ENCODE measurements around the gene PAGE4. TPM values are rescaled to one million over a fixed set of nuclear protein-coding genes. Genes with fewer than 3 reads are reported as not detected.

The PAGE4 gene
- total RNA-seq, 2 donors from 2014 or later, result not detected

DNA sequence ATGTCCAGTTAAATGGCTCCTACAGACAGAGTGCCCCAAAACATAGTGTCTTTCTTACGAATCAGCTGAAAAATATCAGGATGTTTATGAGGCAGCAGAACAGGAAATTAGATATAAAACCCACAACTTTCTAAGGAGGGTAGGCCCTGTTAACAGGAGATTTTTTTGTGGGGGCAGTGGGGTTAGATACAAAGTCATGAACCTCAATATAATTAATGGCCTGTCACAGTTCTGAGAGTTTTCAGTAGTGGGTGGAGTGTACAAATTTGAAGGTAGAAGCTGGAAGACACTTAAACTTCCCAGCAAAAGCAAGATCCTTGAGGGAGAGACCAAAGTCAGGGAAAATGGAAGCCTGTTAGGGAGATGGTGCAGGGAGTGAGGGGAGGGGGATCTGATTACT lies 17.4 kb downstream of the PAGE4 start:
- Mint-ChIP-seq H3K36me3 (ENCODE audit: low read depth) (no peaks in the 10 kb centered on the region), H3K27me3 (no peaks in the 10 kb centered on the region), H3K4me1 (no peaks in the 10 kb centered on the region)

DNA sequence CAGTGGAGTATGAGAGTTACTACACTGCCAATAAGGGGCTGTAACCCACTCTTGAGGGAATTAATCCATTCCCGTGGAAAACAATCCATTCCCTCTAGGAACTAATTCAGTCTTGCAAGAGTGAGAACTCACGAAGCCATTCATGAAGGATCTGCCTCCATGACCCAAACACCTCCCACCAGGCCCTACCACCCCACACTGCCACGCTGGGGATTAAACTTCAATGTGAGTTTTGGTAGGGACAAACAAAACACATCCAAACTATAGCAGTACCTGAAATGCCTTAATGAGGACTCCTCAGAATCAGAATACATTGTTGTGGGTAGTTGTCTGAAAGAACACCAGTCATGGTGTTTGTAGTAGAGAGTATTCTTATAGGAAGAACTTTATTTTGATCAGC lies 19.2 kb downstream of the PAGE4 start:
- Mint-ChIP-seq H3K27ac (no peak overlapping the region), H3K4me3 (no peak overlapping the region), H3K27me3 (no peaks in the 10 kb centered on the region), H3K36me3 (ENCODE audit: low read depth) (no peaks in the 10 kb centered on the region), H3K4me1 (no peaks in the 10 kb centered on the region)
- DNase-seq (no peak), ATAC-seq (no peak)
- no peaks in the 10 kb centered on the region for H3K9me3 ChIP-seq (ENCODE audit: control insufficient read depth, low read length, poor library complexity, severe bottlenecking)

More for the DNA sequence above, 17.4 kb downstream of the PAGE4 start:
- H3K9me3 ChIP-seq (ENCODE audit: control insufficient read depth, low read length, poor library complexity, severe bottlenecking), result no peaks in the 10 kb centered on the region
- H3K27ac Mint-ChIP-seq, result no peak overlapping the region
- DNase-seq, result no peak
- ATAC-seq, result no peak
- H3K4me3 Mint-ChIP-seq, result no peak overlapping the region

DNA sequence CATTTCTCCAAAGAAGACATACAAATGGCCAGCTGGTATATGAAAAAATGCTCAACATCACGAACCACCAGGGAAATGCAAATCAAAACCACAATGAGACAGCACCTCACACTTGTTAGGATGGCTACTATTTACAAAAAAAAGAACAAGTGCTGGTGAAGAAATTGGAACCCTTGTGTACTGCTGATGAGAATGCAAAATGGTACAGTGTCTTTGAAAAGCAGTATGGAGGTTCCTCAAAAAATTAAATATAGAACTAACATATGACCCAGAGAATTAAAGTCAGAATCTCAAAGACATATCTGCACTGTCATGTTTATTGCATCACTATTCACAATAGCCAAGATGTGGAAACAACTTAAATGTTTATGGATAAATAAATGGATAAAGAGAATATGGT lies 20.9 kb downstream of the PAGE4 start:
- no peak for DNase-seq
- H3K4me3 Mint-ChIP-seq, result no peak overlapping the region
- H3K27me3 Mint-ChIP-seq, result no peaks in the 10 kb centered on the region
- H3K4me1 Mint-ChIP-seq, result no peaks in the 10 kb centered on the region
- H3K27ac Mint-ChIP-seq, result no peak overlapping the region
- H3K9me3 ChIP-seq (ENCODE audit: control insufficient read depth, low read length, poor library complexity, severe bottlenecking), result no peaks in the 10 kb centered on the region
- H3K36me3 Mint-ChIP-seq (ENCODE audit: low read depth), result no peaks in the 10 kb centered on the region
- no peak for ATAC-seq

DNA sequence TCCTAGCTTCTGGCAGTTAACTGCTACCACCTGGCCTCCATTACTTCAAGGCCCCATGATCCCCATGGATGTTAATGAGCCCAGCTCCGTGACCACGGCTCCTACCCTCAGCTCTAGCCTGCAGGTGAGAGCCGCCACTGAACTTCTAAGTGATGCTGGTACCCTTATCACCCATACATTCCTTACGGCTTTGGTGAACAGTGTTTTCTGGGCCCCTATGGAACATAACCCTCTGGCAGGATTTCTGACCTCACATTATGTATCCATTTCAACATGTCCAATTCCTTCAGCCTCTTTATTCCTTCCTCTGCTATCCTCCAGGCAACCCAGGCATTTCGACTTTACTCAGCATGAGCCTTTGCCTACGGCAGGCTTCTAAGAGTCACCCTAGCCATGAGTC lies 24.6 kb downstream of the PAGE4 start:
- no peak for DNase-seq
- H3K9me3 ChIP-seq (ENCODE audit: control insufficient read depth, low read length, poor library complexity, severe bottlenecking), result no peaks in the 10 kb centered on the region
- no peak overlapping the region for H3K4me3 Mint-ChIP-seq
- H3K36me3 Mint-ChIP-seq (ENCODE audit: low read depth), result no peaks in the 10 kb centered on the region
- no peak overlapping the region for H3K27ac Mint-ChIP-seq
- no peak for ATAC-seq
- no peaks in the 10 kb centered on the region for H3K4me1 Mint-ChIP-seq
- H3K27me3 Mint-ChIP-seq, result no peaks in the 10 kb centered on the region

DNA sequence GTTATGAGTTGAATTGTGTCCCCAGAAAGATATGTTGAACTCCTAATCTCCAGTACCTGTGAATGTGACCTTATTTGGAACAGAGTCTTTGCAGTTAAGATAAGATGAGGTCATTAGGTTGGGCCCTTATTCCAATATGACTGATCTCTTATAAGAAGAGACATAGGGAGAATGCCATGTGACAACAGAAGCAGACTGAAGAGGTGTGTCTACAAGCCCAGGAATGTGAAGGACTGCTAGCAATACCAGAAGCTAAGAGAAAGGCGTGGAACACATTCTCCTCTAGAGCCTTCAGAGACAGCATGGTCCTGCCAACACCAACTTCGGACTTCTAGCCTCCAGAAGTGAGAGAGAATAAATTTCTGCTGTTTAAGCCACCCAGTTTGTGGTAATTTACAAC lies 27.7 kb downstream of the PAGE4 start:
- ATAC-seq, result no peak
- Mint-ChIP-seq H3K36me3 (ENCODE audit: low read depth) (peaks cover 2% of the 10 kb centered on the region), H3K27ac (no peak overlapping the region), H3K4me1 (no peaks in the 10 kb centered on the region), H3K4me3 (no peak overlapping the region), H3K27me3 (peaks cover 10% of the 10 kb centered on the region)
- no peak for DNase-seq
- H3K9me3 ChIP-seq (ENCODE audit: control insufficient read depth, low read length, poor library complexity, severe bottlenecking), result no peaks in the 10 kb centered on the region

DNA sequence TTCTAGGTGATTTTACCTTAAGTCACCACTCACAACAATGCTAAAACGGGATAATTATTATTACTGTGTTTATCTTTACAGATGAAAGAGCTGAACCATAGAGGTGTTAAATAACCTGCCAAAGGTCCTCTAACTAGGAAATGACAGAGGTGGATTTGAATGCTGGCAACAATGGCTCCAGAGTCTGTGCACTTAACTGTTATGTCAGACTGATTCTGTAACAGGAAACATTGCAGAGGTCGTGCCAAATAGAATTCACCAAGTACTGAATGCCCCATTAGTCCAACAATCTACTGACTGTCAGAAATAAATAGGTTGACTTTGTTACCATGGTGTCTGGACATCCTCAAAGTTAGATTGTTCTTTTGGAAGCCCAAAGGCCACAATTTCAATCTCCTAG lies 29.2 kb downstream of the PAGE4 start:
- Mint-ChIP-seq H3K27ac (no peak overlapping the region), H3K27me3 (peaks cover 19% of the 10 kb centered on the region), H3K4me1 (no peaks in the 10 kb centered on the region), H3K36me3 (ENCODE audit: low read depth) (peaks cover 4% of the 10 kb centered on the region), H3K4me3 (no peak overlapping the region)
- H3K9me3 ChIP-seq (ENCODE audit: control insufficient read depth, low read length, poor library complexity, severe bottlenecking), result no peaks in the 10 kb centered on the region
- ATAC-seq (no peak), DNase-seq (no peak)

DNA sequence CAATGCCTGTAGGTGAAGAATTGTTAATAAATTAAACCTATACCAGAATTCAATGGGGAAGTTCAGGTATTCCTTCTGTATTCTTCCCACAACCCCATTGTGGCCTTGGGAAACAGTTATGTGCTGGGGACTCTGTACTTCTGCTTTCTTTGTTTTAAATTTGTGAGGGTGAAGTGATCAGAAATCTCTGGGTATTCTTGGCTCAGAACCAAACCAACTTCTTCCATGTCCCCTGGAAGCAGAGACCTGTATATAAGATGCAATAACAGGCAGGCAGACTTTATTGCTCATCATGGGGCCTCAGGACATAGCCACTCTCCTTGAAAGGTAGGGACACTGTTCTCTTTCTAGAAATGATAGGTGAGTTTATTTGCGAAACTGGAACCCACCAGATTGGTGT lies 30.4 kb downstream of the PAGE4 start:
- no peak overlapping the region for H3K27ac Mint-ChIP-seq
- ATAC-seq (no peak), DNase-seq (no peak)
- H3K9me3 ChIP-seq (ENCODE audit: control insufficient read depth, low read length, poor library complexity, severe bottlenecking), result no peaks in the 10 kb centered on the region
- peaks cover 19% of the 10 kb centered on the region for H3K27me3 Mint-ChIP-seq
- no peaks in the 10 kb centered on the region for H3K4me1 Mint-ChIP-seq
- peaks cover 4% of the 10 kb centered on the region for H3K36me3 Mint-ChIP-seq (ENCODE audit: low read depth)
- H3K4me3 Mint-ChIP-seq, result no peak overlapping the region

DNA sequence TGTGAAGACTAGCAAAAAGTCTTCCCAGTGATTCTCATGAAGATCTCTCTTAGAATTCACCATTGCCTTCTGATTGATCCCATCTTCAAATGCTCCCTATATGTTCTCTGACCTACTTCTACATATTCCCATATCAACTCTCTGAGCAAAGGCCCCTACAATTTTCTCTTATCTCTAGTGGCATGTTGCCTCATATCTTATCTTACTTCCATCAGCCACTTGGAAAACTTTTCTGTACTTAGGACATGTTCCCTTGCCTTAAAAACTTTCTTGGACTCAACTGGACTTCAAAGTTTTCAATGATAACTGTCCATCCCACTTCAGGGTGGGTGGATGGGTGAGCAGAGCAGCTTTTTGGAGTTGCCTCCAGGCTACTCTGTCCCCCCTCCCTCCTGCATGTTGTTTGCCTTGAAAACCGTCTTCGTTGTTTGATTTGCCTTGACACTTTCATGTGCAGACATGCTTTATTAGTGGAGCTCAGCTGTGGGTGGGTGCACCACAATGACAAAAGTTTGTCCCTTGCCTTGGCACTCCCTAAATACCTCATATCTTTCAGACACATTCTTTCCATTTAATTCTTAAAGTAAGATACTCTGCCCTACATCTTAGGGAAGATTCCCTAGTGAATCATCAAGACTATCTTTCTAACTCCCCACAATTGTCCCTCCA lies 31.9 kb downstream of the PAGE4 start:
- peaks cover 19% of the 10 kb centered on the region for H3K27me3 Mint-ChIP-seq
- ATAC-seq, result no peak

DNA sequence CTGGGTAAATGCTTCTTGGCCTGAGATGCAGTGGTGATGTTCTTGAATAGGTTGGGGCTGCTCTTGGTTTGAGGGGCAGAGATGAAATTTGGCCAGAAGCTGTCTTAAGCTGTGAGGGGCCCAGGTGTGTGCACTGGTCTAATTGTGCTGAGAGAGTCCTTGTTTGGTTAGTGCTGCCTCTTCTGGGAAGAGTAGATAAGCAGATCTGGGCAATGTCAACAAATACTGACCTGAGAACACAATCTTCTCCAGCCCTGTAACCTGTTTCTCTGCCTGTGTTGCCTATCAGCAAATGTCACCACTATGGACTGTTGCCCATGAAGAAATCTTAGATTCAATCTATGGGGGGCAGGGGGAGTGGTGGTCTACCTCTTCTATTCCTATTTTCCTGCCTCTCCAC lies 33.0 kb downstream of the PAGE4 start:
- DNase-seq (no peak), ATAC-seq (no peak)
- Mint-ChIP-seq H3K27me3 (peaks cover 19% of the 10 kb centered on the region), H3K4me3 (no peak overlapping the region), H3K36me3 (ENCODE audit: low read depth) (peaks cover 4% of the 10 kb centered on the region), H3K27ac (no peak overlapping the region), H3K4me1 (no peaks in the 10 kb centered on the region)
- no peaks in the 10 kb centered on the region for H3K9me3 ChIP-seq (ENCODE audit: control insufficient read depth, low read length, poor library complexity, severe bottlenecking)

More for the DNA sequence above, 31.9 kb downstream of the PAGE4 start:
- no peak for DNase-seq
- peaks cover 4% of the 10 kb centered on the region for H3K36me3 Mint-ChIP-seq (ENCODE audit: low read depth)
- no peak overlapping the region for H3K4me3 Mint-ChIP-seq
- H3K4me1 Mint-ChIP-seq, result no peaks in the 10 kb centered on the region
- no peak overlapping the region for H3K27ac Mint-ChIP-seq
- H3K9me3 ChIP-seq (ENCODE audit: control insufficient read depth, low read length, poor library complexity, severe bottlenecking), result no peaks in the 10 kb centered on the region

DNA sequence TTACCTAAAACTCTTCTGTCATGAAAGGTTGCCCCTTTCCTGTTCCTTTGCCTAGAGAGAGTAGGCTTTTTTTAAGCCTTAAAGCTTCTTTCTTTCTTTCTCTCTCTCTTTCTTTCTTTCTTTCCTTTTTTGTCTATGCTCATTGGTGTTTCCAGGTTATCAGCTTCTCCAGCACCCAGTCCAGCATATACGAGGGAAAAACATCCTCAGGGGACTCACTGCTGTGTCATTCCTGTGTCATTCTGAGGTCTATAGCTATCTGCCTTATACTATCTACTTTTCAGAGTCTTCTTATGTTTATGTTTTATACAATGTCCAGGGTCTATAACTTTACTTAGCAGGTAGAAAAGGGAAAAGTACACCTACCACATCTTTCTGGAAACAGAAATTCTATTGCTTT lies 39.6 kb downstream of the PAGE4 start:
- ATAC-seq, result no peak
- DNase-seq, result no peak
- no peaks in the 10 kb centered on the region for H3K9me3 ChIP-seq (ENCODE audit: control insufficient read depth, low read length, poor library complexity, severe bottlenecking)
- no peaks in the 10 kb centered on the region for H3K4me1 Mint-ChIP-seq
- peaks cover 6% of the 10 kb centered on the region for H3K27me3 Mint-ChIP-seq
- H3K4me3 Mint-ChIP-seq, result no peak overlapping the region
- H3K27ac Mint-ChIP-seq, result no peak overlapping the region
- H3K36me3 Mint-ChIP-seq (ENCODE audit: low read depth), result no peaks in the 10 kb centered on the region

DNA sequence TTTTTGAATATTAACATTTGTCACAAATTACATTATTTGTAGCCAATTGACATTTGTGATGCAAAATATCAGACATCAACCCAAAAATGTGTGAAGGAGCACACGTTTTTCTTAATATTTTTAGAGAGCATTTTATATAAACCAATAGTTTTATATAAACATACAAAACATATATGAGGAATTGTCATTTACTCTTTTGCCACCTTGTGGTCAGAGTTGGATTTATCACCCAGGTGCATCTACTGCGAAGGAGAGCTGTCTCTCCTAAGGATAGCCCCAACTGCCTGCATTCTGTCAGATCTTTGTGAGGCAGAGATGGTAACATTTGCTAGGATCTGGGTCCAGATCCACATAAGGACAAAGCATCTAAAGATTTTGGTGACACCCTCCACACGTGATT lies 47.6 kb downstream of the PAGE4 start:
- no peak overlapping the region for H3K4me3 Mint-ChIP-seq
- H3K4me1 Mint-ChIP-seq, result peaks cover 15% of the 10 kb centered on the region

DNA sequence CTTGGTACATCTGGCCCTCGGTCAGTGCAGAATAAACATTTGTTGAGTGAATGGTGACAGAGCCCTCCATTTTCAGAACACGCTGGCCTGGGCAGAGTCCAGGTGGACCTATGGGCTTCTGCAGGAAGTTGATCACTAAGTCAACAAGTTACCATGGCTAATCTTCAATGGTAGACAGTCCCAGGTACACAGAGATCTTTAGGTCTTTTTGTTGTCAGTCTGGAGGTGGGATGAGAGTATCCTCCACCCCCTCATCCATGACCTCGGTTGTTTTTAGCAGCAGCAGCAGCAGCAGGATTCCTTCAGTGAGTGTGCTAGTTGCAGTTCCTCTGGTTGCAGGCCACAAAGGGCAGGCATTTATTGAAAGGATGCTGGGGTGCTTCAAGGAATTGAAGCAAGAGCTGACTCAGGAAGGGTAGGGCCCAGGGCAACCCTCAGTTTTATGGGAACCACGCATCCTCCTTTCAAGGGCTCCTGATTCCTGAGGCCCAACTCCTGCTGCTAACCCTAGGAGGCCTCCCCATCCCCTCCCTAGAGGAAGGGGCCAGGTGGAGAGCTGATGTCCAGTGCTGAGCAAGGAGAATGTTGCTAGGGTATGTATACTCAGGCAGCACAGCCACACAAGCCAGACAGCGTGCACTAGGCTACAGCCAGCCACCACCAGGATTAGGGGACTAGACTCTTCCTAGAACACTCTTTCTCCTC lies 48.4 kb downstream of the PAGE4 start:
- Mint-ChIP-seq H3K36me3 (ENCODE audit: low read depth) (no peaks in the 10 kb centered on the region), H3K4me1 (peaks cover 17% of the 10 kb centered on the region), H3K4me3 (no peak overlapping the region), H3K27me3 (no peaks in the 10 kb centered on the region), H3K27ac (no peak overlapping the region)
- DNase-seq, result no peak
- H3K9me3 ChIP-seq (ENCODE audit: control insufficient read depth, low read length, poor library complexity, severe bottlenecking), result no peaks in the 10 kb centered on the region
- ATAC-seq, result no peak

More for the DNA sequence above, 47.6 kb downstream of the PAGE4 start:
- no peaks in the 10 kb centered on the region for H3K9me3 ChIP-seq (ENCODE audit: control insufficient read depth, low read length, poor library complexity, severe bottlenecking)
- no peaks in the 10 kb centered on the region for H3K27me3 Mint-ChIP-seq
- no peak overlapping the region for H3K27ac Mint-ChIP-seq
- no peak for ATAC-seq
- DNase-seq, result no peak
- H3K36me3 Mint-ChIP-seq (ENCODE audit: low read depth), result no peaks in the 10 kb centered on the region

DNA sequence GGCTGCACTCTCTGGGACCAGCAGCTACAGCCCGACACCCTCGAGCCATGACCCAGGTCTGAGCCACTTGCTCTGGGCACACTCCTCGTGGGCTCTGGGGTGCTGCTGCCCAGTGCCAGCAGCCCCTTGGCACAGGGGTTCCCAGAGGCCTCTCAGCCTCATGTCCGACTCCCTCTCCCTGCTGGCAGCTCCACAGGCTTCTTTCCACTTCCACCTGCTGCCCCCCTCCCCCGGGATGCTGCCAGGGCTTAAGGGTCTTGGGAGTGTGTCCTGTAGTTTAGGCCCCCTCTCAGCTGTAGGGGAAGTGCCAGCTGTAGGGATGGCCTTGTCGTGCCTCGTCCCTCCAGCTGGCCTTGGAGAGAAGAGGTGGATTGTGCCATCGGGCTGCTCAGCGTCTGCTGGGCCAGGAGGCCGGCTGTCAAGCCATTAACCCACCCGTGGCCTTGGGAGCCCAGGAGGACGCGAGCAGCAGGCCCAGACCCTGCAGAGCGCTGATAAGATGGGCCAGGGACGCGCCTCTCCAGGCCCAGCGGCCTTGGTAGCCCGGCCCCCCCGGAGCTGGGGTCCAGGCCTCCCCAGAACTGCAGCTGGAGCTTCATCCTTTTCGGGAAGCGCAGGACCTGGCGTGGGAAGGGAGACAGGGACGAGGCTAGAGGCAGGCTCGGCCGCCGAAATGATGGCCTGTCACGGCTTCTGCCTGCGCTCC lies 49.2 kb downstream of the PAGE4 start:
- peaks cover 18% of the 10 kb centered on the region for H3K4me1 Mint-ChIP-seq
- peak overlapping the region; percentile 78 for H3K4me3 Mint-ChIP-seq
- H3K27ac Mint-ChIP-seq, result no peak overlapping the region
- H3K27me3 Mint-ChIP-seq, result no peaks in the 10 kb centered on the region
- ATAC-seq (no peak), DNase-seq (no peak)
- H3K36me3 Mint-ChIP-seq (ENCODE audit: low read depth), result no peaks in the 10 kb centered on the region
- H3K9me3 ChIP-seq (ENCODE audit: control insufficient read depth, low read length, poor library complexity, severe bottlenecking), result no peaks in the 10 kb centered on the region

Data from T-helper 17 cell (primary cell).